CD4-positive, alpha-beta T cell treated with Interleukin-6 for 4 hours (primary cell): ENCODE results near the gene SEPTIN8.
"Not testable (repeated sequence)": the region's sequence is repeated elsewhere in the genome, so short reads cannot be mapped to it uniquely, and the experiment has no call there.

Experiments
- DNase-seq: peaks from one replicate; pipeline ENCODE4 v3.0.0-alpha.2; 2020; ENCODE audit warnings: mixed read lengths

The SEPTIN8 gene

DNA sequence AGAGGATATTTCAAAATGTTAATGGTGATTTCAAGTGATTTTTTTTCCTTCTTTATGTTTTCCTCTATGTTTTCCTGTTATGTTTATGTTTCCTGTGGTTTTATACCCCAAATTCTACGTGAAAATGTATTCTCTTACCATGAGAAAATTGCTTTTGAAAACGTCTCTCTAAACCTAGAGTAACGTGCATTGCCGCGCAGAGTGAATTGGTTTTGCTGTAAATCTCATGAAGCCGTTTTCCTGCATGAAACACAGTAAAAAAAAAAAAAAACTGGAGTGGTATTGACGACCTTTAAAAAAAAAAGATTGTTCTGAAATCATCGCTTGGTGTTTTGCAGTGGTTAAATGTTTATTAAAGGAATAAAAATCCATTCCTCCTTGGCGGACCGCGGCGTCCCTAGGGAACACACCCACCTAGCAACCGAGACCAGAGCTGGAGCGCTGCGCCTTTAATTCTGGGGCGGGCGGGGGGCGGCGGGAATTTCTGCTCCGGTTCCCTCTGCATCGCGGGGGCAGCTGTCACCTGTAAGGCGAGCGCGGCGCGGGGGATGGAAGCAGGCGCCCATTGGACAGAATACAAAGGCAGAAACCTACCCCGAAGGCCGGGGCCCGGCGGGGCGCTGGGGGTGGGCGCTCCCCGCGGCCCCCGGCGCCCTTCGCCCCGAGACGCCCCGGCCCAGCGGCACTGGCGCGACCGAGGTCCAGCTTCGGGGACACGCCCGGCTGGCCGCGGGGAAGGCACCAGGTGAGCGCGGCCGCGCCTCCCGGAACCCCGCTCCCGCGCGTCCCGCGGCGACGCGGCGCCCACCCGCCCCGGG, 36.0 kb upstream of the SEPTIN8 start, which contains the start of gene SOWAHA:
Gene SOWAHA, plus strand, starts transcription at position 522 of the 818 bp plus-strand sequence. CDS start 320 bp downstream, outside the sequence.
- peak; percentile 23 for DNase-seq

DNA sequence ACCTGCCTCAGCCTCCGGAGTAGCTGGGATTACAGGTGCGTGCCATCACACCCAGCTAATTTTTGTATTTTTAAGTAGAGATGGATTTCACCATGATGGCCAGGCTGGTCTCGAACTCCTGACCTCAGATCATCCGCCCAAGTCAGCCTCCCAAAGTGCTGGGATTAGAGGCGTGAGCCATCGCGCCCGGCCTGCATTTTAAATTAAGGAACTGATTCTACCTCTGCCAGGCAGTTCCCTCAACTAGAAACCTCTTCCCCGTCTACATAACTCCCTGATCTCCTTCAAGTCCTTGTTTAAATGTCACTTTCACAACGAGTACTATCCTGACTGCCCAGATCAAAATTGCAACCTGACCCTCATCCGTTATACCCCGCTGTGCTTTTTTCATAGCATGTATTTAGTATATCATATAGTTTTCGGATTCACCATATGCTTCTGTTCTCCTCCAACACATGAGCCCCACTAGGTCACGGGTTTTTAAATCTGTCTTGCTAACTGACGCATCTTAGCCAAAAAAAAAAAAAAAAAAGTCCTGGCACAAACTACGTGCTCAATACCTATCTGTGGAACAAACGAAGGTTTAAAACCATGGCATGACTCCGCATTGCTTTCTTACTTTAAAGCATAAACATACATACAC, 35.2 kb upstream of the SEPTIN8 start:
- DNase-seq, result no peak

DNA sequence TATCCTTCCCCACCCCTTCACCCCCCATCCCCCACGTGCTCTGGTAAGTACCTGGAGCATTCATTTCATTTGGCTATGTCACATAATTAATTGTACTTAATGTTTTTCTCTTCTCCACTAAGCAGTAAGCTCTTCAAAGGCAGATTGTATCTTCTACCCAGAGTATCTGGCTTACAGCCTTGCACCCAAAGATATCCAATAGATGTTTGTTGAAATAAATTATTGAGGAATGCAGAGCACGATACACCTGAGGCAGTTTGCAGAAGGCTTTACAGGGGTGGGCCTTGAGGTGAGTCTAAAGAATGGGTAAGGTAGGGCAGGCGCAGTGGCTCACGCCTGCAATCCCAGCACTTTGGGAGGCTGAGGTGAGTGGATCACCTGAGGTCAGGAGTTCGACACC, 33.6 kb upstream of the SEPTIN8 start:
- DNase-seq, result no peak

DNA sequence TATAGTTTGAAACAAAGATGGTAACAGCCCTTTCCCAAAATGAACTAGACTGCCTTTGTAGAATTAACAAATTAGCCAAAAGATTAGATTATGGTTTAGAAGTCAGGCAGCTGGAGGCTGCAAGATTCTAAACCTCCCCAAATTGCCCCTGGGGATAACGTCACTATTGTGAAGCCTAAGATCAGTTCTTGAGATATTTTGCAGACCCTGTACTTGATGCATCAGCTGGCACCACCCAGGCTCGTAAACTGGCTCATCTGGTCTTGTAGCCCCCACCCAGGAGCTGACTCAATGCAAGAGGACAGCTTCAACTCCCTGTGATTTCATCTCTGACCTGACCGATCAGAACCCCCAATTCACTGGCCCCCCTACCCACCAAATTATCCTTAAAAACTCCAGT, 31.8 kb upstream of the SEPTIN8 start:
- DNase-seq, result no peak

DNA sequence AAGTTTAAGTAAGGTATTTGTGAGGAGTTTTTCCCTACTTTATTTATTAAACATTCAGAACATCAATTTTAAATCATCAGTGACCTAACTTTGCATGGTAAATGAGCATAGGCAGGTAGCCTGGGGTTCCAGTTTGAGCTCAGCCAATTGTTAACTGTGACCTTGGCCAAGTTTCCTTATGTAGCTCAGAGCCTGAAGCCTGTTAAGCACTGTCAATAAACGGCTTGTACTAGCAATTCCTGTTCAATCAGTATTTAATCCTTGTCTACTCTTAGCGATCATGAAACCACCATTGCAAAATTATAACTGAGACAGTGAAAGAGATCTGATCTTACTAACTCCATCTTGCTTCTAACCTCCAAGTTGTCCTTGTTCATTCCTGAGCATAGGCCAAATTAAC, 31.4 kb upstream of the SEPTIN8 start:
- no peak for DNase-seq

DNA sequence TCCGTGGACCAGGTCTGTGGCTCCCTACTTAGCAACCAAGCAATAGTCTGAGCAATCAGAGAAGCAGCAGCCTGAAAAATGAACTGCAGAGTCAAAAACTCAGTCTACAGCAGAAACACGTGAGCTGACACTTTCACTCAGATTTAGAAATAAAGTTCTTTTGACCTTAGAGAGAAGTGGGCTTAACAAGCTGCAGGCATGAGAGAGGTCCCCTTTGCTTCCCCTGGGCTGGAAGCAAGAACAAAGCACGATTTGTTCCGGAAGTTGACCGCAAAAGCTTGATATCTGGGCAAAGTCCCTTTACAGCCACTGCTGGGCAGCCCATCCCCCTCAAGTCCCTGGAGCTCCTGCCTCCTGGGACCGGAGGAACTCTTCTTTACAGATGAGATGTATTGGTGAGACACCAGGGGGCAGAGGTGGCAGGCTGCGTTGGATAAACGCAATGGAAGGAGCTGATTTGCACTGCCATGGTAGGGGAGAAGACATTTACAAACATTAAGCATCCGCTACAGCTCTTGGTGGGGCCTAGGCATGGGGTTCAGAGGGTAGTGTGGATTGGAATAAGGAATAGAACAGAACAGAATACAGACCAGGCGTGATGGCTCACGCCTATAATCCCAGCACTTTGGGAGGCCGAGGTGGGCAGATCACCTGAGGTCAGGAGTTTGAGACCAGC, 30.3 kb upstream of the SEPTIN8 start:
- DNase-seq, result no peak

DNA sequence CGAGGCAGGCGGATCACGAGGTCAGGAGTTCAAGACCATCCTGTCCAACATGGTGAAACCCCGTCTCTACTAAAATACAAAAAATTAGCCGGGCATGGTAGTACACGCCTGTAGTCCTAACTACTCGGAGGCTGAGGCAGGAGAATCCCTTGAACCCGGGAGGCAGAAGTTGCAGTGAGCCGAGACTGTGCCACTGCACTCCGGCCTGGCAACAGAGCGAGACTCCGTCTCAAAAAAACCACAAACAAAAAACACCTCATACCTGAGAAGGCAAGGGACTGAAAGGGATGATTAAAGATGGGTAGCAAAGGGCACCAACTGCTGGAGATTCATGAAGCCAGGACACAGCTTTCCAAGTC, 29.7 kb upstream of the SEPTIN8 start:
- not testable (repeated sequence) for DNase-seq

DNA sequence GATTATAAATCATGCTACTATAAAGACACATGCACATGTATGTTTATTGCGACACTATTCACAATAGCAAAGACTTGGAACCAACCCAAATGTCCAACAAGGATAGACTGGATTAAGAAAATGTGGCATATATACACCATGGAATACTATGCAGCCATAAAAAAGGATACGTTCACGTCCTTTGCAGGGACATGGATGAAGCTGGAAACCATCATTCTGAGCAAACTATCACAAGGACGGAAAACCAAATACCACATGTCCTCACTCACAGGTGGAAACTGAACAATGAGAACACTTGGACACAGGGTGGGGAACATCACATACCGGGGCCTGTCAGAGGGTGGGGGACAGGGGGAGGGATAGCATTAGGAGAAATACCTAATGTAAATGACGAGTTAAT, 28.8 kb upstream of the SEPTIN8 start:
- DNase-seq, result not testable (repeated sequence)

DNA sequence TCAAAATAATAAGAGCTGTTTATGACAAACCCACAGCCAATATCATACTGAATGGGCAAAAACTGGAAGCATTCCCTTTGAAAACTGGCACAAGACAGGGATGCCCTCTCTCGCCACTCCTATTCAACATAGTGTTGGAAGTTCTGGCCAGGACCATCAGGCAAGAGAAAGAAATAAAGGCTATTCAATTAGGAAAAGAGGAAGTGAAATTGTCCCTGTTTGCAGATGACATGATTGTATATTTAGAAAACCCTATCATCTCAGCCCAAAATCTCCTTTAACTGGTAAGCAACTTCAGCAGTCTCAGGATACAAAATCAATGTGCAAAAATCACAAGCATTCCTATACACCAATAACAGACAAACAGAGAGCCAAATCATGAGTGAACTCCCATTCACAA, 27.2 kb upstream of the SEPTIN8 start:
- not testable (repeated sequence) for DNase-seq

DNA sequence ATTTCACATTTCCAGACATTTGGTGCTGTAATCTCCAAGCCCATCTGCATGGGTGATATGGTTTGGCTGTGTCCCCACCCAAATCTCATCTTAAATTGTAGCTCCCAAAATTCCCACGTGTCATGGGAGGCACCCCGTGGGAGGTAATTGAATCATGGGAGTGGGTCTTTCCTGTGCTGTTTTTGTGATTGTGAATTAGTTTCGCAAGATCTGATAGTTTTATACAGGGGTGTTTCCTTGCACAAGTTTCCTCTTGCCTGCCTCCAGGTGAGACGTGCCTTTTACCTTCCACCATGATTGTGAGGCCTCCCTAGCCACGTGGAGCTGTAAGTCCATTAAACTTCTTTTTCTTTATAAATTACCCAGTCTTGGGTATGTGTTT, 25.6 kb upstream of the SEPTIN8 start:
- not testable (repeated sequence) for DNase-seq

DNA sequence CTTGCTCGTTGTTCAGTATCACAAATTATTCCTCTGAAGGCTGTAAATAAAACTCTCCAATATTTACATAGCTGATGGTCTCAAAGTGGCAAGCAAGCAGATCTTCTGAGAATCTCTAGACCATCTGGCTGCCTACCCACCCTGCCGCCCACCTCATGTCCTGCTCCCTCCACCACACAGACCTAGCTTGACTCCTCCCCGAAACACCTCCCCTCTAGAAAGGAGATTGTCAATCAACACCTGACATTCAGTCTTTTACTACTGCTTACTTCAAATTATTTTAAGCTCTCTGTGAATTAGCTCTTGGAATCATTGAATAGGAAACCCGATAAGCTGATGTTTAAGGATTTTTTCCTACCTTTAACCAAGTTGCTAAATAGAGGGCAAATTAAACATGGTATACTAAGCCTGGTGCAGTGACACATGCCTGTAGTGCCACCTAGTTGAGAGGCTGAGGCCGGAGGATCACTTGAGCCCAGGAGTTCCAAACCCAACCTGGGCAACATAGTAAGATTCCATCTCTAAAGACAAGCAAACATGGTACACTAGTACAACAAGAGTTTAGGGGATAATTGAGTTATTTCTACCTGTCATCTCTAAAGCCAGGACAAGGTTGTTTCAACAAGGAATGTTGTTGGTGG, 25.1 kb upstream of the SEPTIN8 start:
- DNase-seq, result no peak

DNA sequence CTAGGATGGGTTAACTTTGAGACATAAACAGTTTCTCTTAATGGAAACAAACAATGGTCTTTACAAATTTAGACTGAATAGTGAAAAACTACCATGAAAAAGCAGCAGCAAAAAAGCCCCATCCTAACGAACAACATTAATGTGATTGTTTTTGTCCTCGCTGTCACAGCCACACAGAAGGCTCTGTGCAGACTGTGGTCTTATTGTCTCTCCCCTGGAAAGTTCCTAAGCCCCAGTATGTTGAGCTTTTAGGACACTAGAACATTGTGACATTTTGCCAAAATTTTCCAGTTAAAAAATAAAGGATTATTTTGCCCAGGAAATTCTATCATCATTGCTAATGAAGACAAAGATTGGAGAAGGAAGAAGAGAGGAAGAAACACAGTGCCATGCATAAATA, 23.5 kb upstream of the SEPTIN8 start:
- DNase-seq, result no peak

DNA sequence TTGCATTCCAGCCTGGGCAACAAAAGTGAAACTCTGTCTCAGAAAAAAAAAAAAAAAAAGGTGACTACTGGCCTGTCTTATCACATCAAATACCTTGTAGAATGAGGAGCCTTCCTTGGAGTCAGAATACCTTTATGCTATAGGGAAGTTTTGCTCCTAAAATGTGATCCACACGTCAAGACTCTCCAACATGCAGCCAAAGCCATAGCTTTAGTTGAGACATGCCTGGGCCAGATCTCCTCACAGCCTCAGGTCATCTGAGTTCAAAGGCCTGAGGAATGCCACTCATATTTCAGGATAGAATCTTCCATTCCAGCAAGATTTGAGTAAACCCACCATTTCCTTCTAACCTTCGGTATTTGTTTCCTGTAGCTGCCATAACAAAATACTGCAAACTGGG, 22.4 kb upstream of the SEPTIN8 start:
- no peak for DNase-seq

DNA sequence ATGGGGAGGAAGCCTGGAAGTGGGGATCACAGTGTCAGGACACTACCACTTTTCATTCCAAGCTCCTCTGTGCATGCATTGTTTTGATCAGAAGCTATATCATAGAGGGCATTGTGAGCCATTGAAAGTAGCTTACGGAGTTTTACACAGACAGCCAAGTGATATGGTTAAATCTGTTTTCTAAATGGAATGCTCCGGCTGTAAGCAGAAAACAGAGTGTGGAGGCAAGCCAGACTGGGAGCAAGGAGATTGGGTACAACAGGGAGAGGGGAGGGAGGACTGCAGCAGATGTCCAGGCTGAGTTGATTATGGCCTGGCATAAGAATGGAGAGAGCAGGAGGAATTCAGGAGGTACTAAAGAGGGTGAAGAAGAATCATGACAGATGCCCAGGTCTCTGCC, 20.6 kb upstream of the SEPTIN8 start:
- DNase-seq, result no peak

DNA sequence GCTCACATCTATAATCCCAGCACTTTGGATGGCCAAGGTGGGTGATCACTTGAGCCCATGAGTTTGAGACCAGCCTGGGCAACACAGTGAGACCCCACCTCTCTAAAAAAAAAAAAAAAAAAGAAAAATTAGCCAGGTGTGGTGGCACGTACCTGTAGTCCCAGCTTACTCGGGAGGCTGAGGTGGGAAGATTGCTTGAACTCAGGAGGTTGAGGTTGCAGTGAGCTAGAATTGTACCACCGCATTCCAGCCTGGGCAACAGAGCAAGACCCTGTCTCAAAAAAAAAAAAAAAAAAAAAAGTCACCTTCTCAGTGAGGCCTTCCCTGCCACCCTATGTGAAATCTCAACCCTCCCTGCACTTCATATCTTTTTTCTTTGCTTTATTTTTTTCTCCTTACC, 14.0 kb upstream of the SEPTIN8 start:
- no peak for DNase-seq

DNA sequence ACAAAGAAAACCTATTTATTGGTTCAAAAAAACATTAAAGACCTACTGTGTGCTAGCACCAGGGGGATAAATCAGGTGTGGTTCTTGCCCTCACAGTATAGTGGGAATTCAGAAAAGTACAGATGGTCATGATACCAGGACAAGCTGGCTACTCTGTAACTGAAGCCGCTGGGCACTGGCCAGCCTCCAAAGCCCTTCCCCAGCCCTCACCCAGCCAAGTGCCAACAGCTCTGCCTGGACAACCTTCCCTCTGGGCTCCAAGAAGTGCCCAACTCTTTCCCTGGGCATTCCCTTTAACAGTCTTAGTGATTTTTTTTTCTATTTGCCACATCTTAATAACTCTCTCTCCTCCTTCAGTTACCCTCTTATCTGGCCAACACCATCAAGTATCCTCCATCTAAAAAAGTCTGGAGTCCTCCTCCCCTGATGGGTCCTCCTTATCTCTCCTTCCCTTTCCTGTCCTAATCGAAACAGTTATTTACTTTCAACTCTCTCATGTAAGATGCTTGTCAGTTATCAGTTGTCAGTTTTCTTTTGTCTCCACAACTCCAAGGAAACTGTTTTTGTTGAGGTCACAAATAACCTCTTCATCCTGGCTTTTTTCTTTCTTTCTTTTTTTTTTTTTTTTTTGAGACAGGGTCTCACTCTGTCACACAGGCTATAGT, 13.3 kb upstream of the SEPTIN8 start:
- no peak for DNase-seq

DNA sequence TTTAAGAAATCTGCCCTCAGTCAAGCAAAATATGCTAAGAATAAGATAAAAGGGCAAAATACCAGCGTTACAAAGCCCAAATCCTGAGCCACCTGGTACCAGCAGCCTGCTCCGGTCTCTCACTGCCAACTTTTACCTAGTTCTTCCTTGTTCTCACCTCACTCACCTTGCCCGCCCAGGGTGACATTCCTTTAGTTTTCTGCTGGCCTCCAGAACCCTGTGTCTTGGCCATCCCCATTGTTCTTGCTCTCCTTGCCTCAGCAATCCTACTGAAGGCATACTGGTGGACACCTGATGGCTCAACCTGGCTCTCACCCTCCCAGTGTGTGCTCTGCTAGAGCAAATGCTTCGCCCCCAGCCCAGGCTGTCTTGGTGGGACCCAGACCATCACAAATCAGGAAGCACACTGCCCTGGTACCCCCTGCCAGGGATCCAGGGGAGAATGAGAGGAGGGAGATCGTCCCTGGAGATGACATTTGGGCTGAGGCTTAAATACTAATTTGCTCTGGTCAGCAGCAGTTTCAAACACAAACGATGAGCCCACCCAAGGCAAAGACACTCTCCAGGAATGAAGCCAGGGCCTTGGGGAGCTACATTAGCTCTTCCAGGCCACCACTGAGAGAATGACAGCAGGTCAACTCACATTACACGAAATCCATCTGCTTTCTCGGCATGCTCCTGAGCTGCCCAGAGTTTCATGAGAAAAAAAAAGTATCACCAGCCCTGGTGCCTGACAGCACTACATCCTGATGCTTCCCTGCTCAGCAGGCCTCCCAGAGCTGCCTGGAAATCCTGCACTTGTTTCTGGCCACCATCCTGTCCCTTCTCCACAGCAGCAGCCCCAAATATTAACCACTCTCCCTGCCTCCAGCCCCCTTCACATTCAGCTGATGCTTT, 12.2 kb upstream of the SEPTIN8 start:
- DNase-seq, result no peak

DNA sequence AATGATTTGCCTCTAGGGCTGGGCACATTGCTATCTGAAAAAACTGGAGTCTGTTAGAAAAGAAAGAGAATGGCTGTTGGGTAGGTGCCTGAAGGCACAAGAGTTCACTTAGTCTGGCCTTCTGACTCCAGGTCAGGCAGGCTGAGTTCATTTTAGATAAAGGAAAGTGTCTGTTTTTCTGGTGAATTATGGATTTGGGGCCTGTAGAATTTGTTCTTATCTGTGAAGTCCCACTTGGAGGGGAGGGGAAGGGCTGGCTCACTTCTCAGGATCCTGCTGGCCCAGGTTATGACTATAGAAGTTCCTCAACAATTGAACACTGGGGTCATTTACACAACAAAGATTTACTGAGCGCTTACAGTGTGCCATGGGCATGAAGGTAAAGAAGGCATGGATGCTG, 11.5 kb upstream of the SEPTIN8 start:
- no peak for DNase-seq

DNA sequence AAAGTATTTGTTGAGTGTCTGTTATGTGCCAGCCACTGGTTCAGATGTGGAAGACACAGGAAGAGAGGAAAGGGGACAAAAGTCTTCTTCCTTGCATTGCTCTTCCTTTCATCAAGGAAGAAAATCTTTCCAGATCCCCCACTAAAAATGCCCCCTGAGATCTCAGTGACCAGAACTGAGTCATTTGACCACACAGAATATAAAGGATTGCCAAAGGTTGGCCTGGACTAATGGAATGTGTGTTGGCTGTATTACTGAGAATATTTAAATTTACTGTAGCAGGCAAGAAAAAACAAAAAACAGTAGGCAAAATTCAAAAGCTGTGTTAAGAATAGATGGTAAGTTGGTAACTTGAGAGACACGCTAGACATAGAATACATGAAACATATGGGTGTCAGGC, 10.0 kb upstream of the SEPTIN8 start:
- no peak for DNase-seq

DNA sequence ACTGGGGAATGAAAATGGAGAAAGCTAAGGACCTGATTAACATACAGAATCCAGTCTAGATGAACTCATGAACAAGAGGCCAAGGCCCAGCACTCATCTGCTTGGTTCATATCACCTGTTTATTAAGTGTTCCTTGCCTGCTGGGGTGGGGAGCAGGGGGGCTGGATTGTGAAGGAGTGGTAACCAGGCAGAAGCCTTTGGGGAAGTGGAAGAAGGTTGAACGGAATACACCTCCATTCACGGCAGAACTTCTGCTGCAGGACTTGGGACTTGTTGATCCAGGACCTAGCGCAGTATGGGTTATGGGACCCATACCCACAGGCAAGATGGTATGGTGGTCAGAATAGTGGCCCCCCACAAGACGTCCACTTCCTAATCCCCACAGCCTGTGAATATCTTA, 8.8 kb upstream of the SEPTIN8 start:
- no peak for DNase-seq

DNA sequence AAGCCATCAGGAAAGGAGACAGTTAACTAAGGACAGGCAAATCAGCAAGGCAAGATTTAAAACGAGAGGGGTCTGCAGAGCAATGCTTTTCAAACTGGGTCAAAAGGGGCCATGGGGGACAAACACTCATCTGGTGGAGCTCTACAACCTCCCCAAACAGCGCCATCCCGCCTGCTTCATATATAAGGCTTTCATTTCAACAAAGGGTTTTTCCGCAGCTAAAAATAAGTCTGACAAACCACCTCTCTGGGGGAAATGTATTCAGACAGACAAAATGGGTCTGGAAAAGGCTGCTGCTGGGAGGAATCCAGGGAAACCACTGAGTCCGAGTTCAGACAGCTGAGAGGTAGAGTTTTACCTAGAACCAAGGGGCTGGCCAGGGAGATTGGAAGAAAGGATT, 8.3 kb upstream of the SEPTIN8 start:
- DNase-seq, result no peak

DNA sequence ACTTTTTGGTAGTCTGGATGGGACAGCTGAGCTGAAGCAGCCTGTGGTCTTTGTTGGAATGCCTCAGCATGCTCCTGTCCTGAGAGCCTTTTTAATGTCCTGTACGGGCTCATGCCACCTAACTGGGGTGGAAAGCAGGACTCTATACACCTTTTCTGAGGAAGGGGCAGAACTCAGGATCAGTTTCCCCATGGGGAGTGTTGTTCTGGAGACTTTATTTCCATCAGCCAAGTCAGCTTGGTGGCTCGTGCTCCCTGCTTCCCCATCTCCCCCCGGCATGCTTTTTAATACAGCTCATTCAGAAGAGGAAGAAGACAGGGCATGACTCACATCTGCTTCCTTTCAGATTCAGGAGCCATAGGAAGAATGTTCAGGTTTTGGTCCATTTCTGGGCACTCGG, 5.1 kb upstream of the SEPTIN8 start:
- no peak for DNase-seq
